ENCODE measurements around the gene SENP5.

The SENP5 gene

GRCh38 chr3:196981657-196982056 is 113.9 kb downstream of the SENP5 start:
- peaks cover 7% of the 10 kb centered on the region for H3K9me3 ChIP-seq (ENCODE audit: insufficient read depth, low read length, severe bottlenecking)
- TF ChIP-seq CTCF (IDR thresholded peaks at IDR 0.05; ENCODE audit: borderline replicate concordance, extremely low read depth, low read length, poor library complexity, severe bottlenecking) (no peak), EZH2 (IDR thresholded peaks at IDR 0.05; ENCODE audit: borderline replicate concordance, low read depth, low read length, severe bottlenecking) (no peak)
- no peak overlapping the region for H3K27ac ChIP-seq (ENCODE audit: low read length)
- no peak for DNase-seq
- H4K20me1 ChIP-seq (ENCODE audit: insufficient read depth, low read length) = no peaks in the 10 kb centered on the region
- no peaks in the 10 kb centered on the region for H3K79me2 ChIP-seq (ENCODE audit: insufficient read depth, low read length)
- no peak overlapping the region for H3K4me3 ChIP-seq (ENCODE audit: low read depth in 1 of 2, low read length in 2 of 2)
- no peaks in the 10 kb centered on the region for H3K27me3 ChIP-seq (ENCODE audit: insufficient read depth, low read length, poor library complexity)
- no peak overlapping the region for H2AFZ ChIP-seq (ENCODE audit: low read depth, low read length)
- H3K36me3 ChIP-seq (ENCODE audit: insufficient read depth, low read length) = no peaks in the 10 kb centered on the region
- no peak for ATAC-seq (ENCODE audit: insufficient read depth, low read depth)
- no peak overlapping the region for H3K4me2 ChIP-seq (ENCODE audit: insufficient read depth, low read length)
- no peak overlapping the region for H3K9ac ChIP-seq (ENCODE audit: low read depth, low read length)
- no peaks in the 10 kb centered on the region for H3K4me1 ChIP-seq (ENCODE audit: insufficient read depth, low read length)

- Histone ChIP-seq H3K4me3 (ENCODE audit: low read depth in 1 of 2, low read length in 2 of 2) (no peak overlapping the region), H4K20me1 (ENCODE audit: insufficient read depth, low read length) (no peaks in the 10 kb centered on the region), H3K36me3 (ENCODE audit: insufficient read depth, low read length) (no peaks in the 10 kb centered on the region), H3K4me1 (ENCODE audit: insufficient read depth, low read length) (no peaks in the 10 kb centered on the region), H3K27ac (ENCODE audit: low read length) (no peak overlapping the region), H3K9me3 (ENCODE audit: insufficient read depth, low read length, severe bottlenecking) (peaks cover 7% of the 10 kb centered on the region), H3K4me2 (ENCODE audit: insufficient read depth, low read length) (no peak overlapping the region), H2AFZ (ENCODE audit: low read depth, low read length) (no peak overlapping the region), H3K79me2 (ENCODE audit: insufficient read depth, low read length) (no peaks in the 10 kb centered on the region), H3K27me3 (ENCODE audit: insufficient read depth, low read length, poor library complexity) (no peaks in the 10 kb centered on the region), H3K9ac (ENCODE audit: low read depth, low read length) (no peak overlapping the region)
- DNase-seq = no peak
- ATAC-seq (ENCODE audit: insufficient read depth, low read depth) = no peak
- TF ChIP-seq EZH2 (IDR thresholded peaks at IDR 0.05; ENCODE audit: borderline replicate concordance, low read depth, low read length, severe bottlenecking) (no peak), CTCF (IDR thresholded peaks at IDR 0.05; ENCODE audit: borderline replicate concordance, extremely low read depth, low read length, poor library complexity, severe bottlenecking) (no peak)
Measured at GRCh38 chr3:196983186-196983585, 115.5 kb downstream of the SENP5 start.

Data from DND-41 (cell line).